ENCODE data around the gene TSPAN32.
"Not testable (repeated sequence)": the region's sequence is repeated elsewhere in the genome, so short reads cannot be mapped to it uniquely, and the experiment has no call there.

TSPAN32 gene

DNA sequence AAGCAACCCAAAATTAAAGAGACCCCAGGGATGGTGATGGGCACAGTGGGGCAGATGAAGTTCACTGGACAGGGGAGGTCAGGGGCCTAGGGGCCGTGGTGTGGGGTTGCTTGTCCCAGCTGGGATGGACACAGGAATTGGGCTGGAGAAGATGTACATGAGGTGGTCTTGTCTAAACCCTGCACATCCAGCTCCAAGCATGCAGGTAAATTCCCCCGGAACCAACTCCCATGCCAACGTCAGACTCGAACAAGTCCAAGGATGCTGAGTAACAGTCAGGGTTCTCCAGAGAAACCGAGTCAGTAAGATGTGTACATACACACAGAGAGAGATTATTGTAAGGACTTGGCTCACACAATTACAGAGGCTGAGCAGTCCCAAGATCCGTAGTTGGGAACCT lies 28.9 kb downstream of the TSPAN32 start:
- ATAC-seq, result no peak
- TF ChIP-seq, protein P1, sequence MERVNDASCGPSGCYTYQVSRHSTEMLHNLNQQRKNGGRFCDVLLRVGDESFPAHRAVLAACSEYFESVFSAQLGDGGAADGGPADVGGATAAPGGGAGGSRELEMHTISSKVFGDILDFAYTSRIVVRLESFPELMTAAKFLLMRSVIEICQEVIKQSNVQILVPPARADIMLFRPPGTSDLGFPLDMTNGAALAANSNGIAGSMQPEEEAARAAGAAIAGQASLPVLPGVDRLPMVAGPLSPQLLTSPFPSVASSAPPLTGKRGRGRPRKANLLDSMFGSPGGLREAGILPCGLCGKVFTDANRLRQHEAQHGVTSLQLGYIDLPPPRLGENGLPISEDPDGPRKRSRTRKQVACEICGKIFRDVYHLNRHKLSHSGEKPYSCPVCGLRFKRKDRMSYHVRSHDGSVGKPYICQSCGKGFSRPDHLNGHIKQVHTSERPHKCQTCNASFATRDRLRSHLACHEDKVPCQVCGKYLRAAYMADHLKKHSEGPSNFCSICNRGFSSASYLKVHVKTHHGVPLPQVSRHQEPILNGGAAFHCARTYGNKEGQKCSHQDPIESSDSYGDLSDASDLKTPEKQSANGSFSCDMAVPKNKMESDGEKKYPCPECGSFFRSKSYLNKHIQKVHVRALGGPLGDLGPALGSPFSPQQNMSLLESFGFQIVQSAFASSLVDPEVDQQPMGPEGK (CRISPR knock-in tag; IDR thresholded peaks at IDR 0.05; ENCODE audit: borderline replicate concordance), result no peak

DNA sequence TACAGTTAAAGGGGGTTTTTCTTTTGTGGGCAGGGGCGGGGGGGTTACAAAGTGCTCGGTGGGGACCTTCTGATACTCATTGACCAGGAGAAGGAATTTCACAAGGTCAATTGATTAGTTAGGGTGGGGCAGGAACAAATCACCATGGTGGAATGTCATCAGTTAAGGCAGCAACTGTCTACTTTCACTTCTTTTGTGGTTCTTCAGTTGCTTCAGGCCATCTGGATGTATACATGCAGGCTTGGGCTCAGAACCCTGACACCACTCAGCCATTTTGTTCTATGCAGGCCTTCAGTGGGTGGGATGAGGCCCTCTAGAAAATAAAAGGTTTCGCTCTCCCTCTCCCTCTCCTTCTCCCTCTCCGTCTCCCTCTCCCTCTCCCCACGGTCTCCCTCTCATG lies 29.6 kb downstream of the TSPAN32 start:
- TF ChIP-seq ZFP30 (CRISPR knock-in tag; IDR thresholded peaks at IDR 0.05), result no peak
- no peak for ATAC-seq

DNA sequence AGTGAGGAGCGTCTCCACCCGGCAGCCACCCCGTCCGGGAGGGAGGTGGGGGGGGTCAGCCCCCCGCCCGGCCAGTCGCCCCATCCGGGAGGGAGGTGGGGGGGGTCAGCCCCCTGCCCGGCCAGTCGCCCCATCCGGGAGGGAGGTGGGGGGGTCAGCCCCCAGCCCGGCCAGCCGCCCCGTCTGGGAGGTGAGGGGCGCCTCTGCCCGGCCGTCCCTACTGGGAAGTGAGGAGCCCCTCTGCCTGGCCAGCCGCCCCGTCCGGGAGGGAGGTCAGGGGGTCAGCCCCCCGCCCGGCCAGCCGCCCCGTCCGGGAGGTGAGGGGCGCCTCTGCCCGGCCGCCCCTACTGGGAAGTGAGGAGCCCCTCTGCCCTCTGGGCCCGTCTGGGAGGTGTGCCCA lies 30.8 kb downstream of the TSPAN32 start:
- not testable (repeated sequence) for ATAC-seq

DNA sequence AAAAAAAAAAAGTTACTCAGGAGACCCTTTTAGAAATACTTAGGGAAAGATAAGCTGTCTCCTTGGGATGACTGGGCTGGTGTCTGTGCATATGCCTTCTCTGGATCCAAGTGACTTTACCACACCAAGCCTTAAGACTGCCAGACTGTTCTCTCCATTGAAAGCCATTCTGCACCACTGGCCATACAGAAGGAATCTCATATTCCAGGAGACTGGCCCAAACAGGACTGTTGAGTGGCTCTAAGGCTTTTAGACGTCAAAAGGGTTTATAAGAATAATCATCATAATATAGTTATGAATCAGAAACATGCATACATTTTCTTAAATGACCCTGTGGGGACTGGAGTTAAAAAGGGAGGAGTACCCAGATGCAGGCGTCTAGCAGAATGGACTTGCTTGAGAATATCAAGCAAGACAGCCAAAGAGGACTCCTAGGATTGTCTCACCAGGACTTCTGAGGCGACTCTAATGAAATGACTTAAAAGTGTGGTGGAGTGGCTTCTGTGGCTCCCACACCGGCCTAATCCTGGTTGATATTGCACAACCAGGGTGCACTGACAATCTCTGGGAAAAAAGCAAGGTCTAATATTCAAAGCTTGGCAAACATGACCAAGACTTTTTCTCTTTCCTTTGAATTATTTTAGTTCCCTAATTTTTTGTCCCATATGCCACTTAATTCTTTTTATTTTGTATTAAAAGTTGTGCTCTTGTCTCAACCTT lies 31.8 kb downstream of the TSPAN32 start:
- ATAC-seq, result not testable (repeated sequence)

DNA sequence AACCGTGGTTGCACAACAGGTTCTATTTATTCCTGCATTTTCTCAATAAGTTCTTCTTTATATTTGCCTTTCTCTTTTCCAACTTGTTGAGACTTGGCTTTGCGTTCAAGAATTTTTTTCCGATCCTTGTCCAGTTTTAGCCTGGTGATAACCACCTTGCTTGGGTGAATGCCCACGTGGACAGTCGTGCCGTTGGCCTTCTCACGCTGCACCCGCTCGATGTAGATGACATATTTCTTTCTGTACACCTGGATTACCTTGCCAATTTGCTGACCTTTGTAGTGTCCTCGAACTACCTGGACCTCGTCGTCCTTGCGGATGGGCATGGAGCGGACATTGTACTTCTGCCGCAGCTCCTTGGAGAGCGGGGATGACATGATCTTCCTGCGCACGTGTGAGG lies 33.5 kb downstream of the TSPAN32 start:
- not testable (repeated sequence) for ATAC-seq

DNA sequence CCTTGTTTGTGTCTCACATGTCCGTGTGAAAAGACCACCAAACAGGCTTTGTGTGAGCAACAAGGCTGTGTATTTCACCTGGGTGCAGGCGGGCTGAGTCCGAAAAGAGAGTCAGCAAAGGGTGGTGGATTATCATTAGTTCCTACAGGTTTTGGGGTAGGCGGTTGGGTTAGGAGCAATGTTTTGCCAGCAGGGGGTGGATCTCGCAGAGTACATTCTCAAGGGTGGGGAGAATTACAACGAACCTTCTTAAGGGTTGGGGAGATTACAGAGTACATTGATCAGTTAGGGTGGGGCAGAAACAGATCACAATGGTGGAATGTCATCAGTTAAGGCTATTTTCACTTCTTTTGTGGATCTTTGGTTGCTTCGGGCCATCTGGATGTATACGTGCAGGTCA lies 36.9 kb downstream of the TSPAN32 start:
- not testable (repeated sequence) for ATAC-seq

DNA sequence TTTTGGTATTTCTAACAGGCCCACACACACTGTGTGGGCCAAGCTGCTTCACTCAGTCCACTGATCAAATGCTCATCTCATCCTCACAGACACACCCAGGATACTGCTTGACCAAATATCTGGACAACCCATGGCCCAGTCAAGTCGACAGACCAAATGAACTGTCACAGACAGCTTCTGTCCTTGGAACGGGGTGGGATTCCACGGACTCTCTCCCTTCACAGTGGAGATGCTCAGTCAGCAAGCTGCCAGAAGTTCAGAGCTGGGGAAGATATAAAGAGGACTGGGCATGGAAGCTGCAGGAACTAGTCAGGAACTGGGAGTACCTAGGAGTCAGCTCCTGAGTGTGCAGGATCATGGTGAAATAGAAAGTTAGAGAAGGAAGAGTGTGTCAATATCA lies 40.7 kb downstream of the TSPAN32 start:
- TF ChIP-seq TOX (CRISPR knock-in tag; IDR thresholded peaks at IDR 0.05; ENCODE audit: borderline replicate concordance) (no peak), ARNTL (CRISPR knock-in tag; IDR thresholded peaks at IDR 0.05; ENCODE audit: borderline replicate concordance, low read depth) (no peak), TCF4 (CRISPR knock-in tag; IDR thresholded peaks at IDR 0.05; ENCODE audit: borderline replicate concordance) (no peak), ZFP30 (CRISPR knock-in tag; IDR thresholded peaks at IDR 0.05) (no peak), ZNF70 (CRISPR knock-in tag; IDR thresholded peaks at IDR 0.05) (no peak), ZNF565 (CRISPR knock-in tag; conservative IDR thresholded peaks at IDR 0.05; ENCODE audit: low read depth) (no peak), ZNF8 (CRISPR knock-in tag; IDR thresholded peaks at IDR 0.05) (no peak), OSR1 (CRISPR knock-in tag; IDR thresholded peaks at IDR 0.05) (no peak)
- TF ChIP-seq, protein P2, sequence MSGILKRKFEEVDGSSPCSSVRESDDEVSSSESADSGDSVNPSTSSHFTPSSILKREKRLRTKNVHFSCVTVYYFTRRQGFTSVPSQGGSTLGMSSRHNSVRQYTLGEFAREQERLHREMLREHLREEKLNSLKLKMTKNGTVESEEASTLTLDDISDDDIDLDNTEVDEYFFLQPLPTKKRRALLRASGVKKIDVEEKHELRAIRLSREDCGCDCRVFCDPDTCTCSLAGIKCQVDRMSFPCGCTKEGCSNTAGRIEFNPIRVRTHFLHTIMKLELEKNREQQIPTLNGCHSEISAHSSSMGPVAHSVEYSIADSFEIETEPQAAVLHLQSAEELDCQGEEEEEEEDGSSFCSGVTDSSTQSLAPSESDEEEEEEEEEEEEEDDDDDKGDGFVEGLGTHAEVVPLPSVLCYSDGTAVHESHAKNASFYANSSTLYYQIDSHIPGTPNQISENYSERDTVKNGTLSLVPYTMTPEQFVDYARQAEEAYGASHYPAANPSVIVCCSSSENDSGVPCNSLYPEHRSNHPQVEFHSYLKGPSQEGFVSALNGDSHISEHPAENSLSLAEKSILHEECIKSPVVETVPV (CRISPR knock-in tag; IDR thresholded peaks at IDR 0.05), result no peak
- TF ChIP-seq, protein P3, sequence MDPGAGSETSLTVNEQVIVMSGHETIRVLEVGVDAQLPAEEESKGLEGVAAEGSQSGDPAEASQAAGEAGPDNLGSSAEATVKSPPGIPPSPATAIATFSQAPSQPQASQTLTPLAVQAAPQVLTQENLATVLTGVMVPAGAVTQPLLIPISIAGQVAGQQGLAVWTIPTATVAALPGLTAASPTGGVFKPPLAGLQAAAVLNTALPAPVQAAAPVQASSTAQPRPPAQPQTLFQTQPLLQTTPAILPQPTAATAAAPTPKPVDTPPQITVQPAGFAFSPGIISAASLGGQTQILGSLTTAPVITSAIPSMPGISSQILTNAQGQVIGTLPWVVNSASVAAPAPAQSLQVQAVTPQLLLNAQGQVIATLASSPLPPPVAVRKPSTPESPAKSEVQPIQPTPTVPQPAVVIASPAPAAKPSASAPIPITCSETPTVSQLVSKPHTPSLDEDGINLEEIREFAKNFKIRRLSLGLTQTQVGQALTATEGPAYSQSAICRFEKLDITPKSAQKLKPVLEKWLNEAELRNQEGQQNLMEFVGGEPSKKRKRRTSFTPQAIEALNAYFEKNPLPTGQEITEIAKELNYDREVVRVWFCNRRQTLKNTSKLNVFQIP (CRISPR knock-in tag; IDR thresholded peaks at IDR 0.05; ENCODE audit: borderline replicate concordance, low read depth), result no peak
- TF ChIP-seq, protein P4, sequence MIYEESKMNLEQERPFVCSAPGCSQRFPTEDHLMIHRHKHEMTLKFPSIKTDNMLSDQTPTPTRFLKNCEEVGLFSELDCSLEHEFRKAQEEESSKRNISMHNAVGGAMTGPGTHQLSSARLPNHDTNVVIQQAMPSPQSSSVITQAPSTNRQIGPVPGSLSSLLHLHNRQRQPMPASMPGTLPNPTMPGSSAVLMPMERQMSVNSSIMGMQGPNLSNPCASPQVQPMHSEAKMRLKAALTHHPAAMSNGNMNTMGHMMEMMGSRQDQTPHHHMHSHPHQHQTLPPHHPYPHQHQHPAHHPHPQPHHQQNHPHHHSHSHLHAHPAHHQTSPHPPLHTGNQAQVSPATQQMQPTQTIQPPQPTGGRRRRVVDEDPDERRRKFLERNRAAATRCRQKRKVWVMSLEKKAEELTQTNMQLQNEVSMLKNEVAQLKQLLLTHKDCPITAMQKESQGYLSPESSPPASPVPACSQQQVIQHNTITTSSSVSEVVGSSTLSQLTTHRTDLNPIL (CRISPR knock-in tag; IDR thresholded peaks at IDR 0.05; ENCODE audit: low read depth), result no peak

DNA sequence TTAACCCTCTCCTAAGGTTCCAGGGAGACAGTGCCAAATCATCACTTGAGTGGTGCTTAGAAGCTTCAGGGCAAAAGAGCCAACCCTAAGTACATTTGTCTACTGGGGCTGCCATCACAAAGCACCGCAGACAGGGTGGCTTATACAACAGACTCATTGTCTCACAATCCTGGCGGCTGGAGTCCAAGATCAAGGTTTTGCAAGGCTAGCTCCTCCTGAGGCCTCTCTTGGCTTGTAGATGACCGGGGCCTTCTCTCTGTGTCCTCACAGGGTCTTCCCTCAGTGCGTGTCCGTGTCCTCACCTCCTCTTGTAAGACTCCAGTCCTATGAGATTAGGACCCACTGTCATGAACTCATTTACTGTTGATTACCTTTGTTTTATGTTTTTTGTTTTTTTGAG lies 41.2 kb downstream of the TSPAN32 start:
- ATAC-seq, result no peak
- TF ChIP-seq, protein P5, sequence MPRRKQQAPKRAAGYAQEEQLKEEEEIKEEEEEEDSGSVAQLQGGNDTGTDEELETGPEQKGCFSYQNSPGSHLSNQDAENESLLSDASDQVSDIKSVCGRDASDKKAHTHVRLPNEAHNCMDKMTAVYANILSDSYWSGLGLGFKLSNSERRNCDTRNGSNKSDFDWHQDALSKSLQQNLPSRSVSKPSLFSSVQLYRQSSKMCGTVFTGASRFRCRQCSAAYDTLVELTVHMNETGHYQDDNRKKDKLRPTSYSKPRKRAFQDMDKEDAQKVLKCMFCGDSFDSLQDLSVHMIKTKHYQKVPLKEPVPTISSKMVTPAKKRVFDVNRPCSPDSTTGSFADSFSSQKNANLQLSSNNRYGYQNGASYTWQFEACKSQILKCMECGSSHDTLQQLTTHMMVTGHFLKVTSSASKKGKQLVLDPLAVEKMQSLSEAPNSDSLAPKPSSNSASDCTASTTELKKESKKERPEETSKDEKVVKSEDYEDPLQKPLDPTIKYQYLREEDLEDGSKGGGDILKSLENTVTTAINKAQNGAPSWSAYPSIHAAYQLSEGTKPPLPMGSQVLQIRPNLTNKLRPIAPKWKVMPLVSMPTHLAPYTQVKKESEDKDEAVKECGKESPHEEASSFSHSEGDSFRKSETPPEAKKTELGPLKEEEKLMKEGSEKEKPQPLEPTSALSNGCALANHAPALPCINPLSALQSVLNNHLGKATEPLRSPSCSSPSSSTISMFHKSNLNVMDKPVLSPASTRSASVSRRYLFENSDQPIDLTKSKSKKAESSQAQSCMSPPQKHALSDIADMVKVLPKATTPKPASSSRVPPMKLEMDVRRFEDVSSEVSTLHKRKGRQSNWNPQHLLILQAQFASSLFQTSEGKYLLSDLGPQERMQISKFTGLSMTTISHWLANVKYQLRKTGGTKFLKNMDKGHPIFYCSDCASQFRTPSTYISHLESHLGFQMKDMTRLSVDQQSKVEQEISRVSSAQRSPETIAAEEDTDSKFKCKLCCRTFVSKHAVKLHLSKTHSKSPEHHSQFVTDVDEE (CRISPR knock-in tag; IDR thresholded peaks at IDR 0.05), result no peak
- no peak for TF ChIP-seq TOX (CRISPR knock-in tag; IDR thresholded peaks at IDR 0.05; ENCODE audit: borderline replicate concordance)
- TF ChIP-seq, protein P2 (CRISPR knock-in tag; IDR thresholded peaks at IDR 0.05), result no peak
- no peak for TF ChIP-seq ZFP3 (CRISPR knock-in tag; IDR thresholded peaks at IDR 0.05)
- TF ChIP-seq GLIS3 (CRISPR knock-in tag; IDR thresholded peaks at IDR 0.05), result no peak
- TF ChIP-seq ZNF70 (CRISPR knock-in tag; IDR thresholded peaks at IDR 0.05), result no peak

More for the DNA sequence above, 40.7 kb downstream of the TSPAN32 start:
- ATAC-seq, result no peak

Measured in SK-N-SH treated with all-trans-retinoic acid at 6 μM for 48 hours (cell line).